IPS-NIHi7 (cell line): ENCODE data around the gene MUC6.

ENCODE experiments used
- DNase-seq: peaks from one replicate; pipeline ENCODE4 v3.0.0; 2012; ENCODE audit warnings: mixed read lengths; ENCODE audit errors: extremely low spot score

The MUC6 gene

GRCh38 chr11:968822-969221 lies 67.7 kb downstream of the MUC6 start:
- DNase-seq = no peak

GRCh38 chr11:967995-968751 lies 68.3 kb downstream of the MUC6 start:
- DNase-seq = no peak

GRCh38 chr11:965206-965775 lies 71.2 kb downstream of the MUC6 start:
- no peak for DNase-seq

GRCh38 chr11:963852-964251 lies 72.7 kb downstream of the MUC6 start:
- DNase-seq = no peak
